K562 (cell line): Measurements from ENCODE around the gene DNAH3. TPM values are rescaled to one million over a fixed set of nuclear protein-coding genes. Genes with fewer than 3 reads are reported as not detected.

Experiments used
- C11orf30 ChIP-seq: fragments of 450-650 bp; IDR thresholded peaks from 2 replicates; pipeline ENCODE4 v1.6.1; 2016; ENCODE audit warnings: low read depth, mild to moderate bottlenecking
- FOXJ2 ChIP-seq: fragments of 200-800 bp; sonication (Bioruptor generic); IDR thresholded peaks from 2 replicates; pipeline ENCODE4 v1.6.1; 2016; ENCODE audit warnings: missing genetic modification characterization, missing compliant biosample characterization
- GATA2 ChIP-seq: sonication (generic); formaldehyde crosslinking; IDR thresholded peaks from 2 replicates; pipeline ENCODE4 v1.4.0; 2020; ENCODE audit warnings: mild to moderate bottlenecking, missing genetic modification reagents
- NFE2L1 ChIP-seq: fragments of 450-650 bp; IDR thresholded peaks from 2 replicates; pipeline ENCODE4 v1.6.1; 2016; ENCODE audit warnings: missing genetic modification characterization, low read depth, mild to moderate bottlenecking, missing compliant biosample characterization, moderate library complexity, borderline replicate concordance
- NR2C1 ChIP-seq, 2 experiments: fragments of 450-650 bp; IDR thresholded peaks; 2 replicates each; pipeline ENCODE4 v1.6.1; 2017; ENCODE audit warnings: mild to moderate bottlenecking in 2 of 2, antibody characterized with exemption in 1 of 2, inconsistent platforms in 1 of 2, missing compliant biosample characterization in 1 of 2, missing genetic modification characterization in 1 of 2
- RCOR1 ChIP-seq, 2 experiments: IDR thresholded peaks; 2 replicates each; pipeline ENCODE4 v1.6.1; 2012; ENCODE audit warnings: low read depth in 2 of 2, low read length in 2 of 2, borderline replicate concordance in 1 of 2, improper control_type of control experiment in 1 of 2
- SAFB2 ChIP-seq: fragments of 200-400 bp; formaldehyde crosslinking; IDR thresholded peaks from 2 replicates; pipeline ENCODE4 v1.6.1; 2018; ENCODE audit warnings: borderline replicate concordance, low read length, low read depth, moderate library complexity; ENCODE audit not compliant: severe bottlenecking
- STAT5B ChIP-seq: fragments of 250-450 bp; sonication (Bioruptor Pico); IDR thresholded peaks from 2 replicates; pipeline ENCODE4 v1.8.0; 2021; ENCODE audit warnings: mild to moderate bottlenecking, inconsistent platforms
- TRIM28 ChIP-seq: fragments of 450-650 bp; IDR thresholded peaks from 2 replicates; pipeline ENCODE4 v1.6.1; 2017
- USF2 ChIP-seq: sonication (generic); formaldehyde crosslinking; IDR thresholded peaks from 2 replicates; pipeline ENCODE4 v1.5.0; 2020; ENCODE audit warnings: missing genetic modification reagents
- ZBTB40 ChIP-seq, 2 experiments: fragments of 450-650 bp in 1 of 2; sonication (generic) in 1 of 2; formaldehyde crosslinking in 1 of 2; IDR thresholded peaks; 2 replicates each; pipeline versions ENCODE4 v1.7.1 to v1.9.0; 2016 to 2022; ENCODE audit warnings: inconsistent platforms in 1 of 2, mild to moderate bottlenecking in 1 of 2, missing genetic modification reagents in 1 of 2
- ZBTB49 ChIP-seq: sonication (generic); formaldehyde crosslinking; IDR thresholded peaks from 2 replicates; pipeline ENCODE4 v1.8.0; 2022; ENCODE audit warnings: missing genetic modification reagents, mild to moderate bottlenecking, borderline replicate concordance
- ZNF507 ChIP-seq: conservative IDR thresholded peaks from 2 replicates; pipeline ENCODE4 v1.6.1; 2017; ENCODE audit warnings: missing genetic modification characterization, missing compliant biosample characterization
- ZNF766 ChIP-seq: fragments of 200-800 bp; sonication (Bioruptor generic); conservative IDR thresholded peaks from 2 replicates; pipeline ENCODE4 v1.6.1; 2016; ENCODE audit warnings: missing genetic modification characterization, missing compliant biosample characterization
- polyA plus RNA-seq, 8 experiments: library from polyadenylated mRNA; depleted of rRNA in 4 of 8; stranded (reverse) in 5 of 8; unstranded in 3 of 8; fragments of >200 nt; fragmentation: Nextera tagmentation in 2 of 8; fragmentation: Illumina TruSeq in 1 of 8; extraction: Ambion mirVana in 2 of 8; extraction: Trizol in 1 of 8; gene quantifications; 2 replicates each; pipeline versions ENCODE4 v1.2.1 to v1.2.3, GENCODE V29; 2011 to 2014; ENCODE audit warnings: inconsistent platforms in 1 of 8, missing spikeins in 1 of 8
- total RNA-seq, 7 experiments: library from RNA; depleted of rRNA in 6 of 7; stranded (reverse); fragments of >200 nt in 6 of 7; fragmentation: Illumina TruSeq in 2 of 7; extraction: Trizol in 2 of 7; gene quantifications; 2 replicates each; pipeline versions ENCODE4 v1.2.1 to v1.2.3, GENCODE V29; 2011 to 2021; ENCODE audit warnings: low replicate concordance in 1 of 7

The DNAH3 gene
- total and polyA plus RNA-seq, 9 of the 15 experiments (the other 6 are each of a cell fraction or from before 2014, with no cell fraction given) = 0.32 to 0.84 (median 0.44) TPM

- TF ChIP-seq ZBTB40 (IDR thresholded peaks at IDR 0.05) (no peak), ZBTB40 (CRISPR knock-in tag; IDR thresholded peaks at IDR 0.05) (no peak), GATA2 (CRISPR knock-in tag) (no peak), ZNF507 (peak; percentile 83), NFE2L1 (tag) (peak; percentile 94), NR2C1 (IDR thresholded peaks at IDR 0.05) (peak; percentile 75), NR2C1 (tag; IDR thresholded peaks at IDR 0.05) (peak; percentile 98), SAFB2 (no peak), RCOR1 (IDR thresholded peaks at IDR 0.05; ENCODE audit: borderline replicate concordance in 1 of 2, low read depth in 2 of 2, low read length in 2 of 2) (peak in 1 of 2 experiments; percentile 56; a peak in 1 of 4 replicates), TRIM28 (no peak), STAT5B (peak; percentile 97), C11orf30 (no peak), ZBTB49 (CRISPR knock-in tag) (no peak), ZNF766 (CRISPR knock-in tag) (peak; percentile 100), USF2 (CRISPR knock-in tag) (no peak), FOXJ2 (peak; percentile 78)
These were observed 205.6 kb downstream of the DNAH3 start (continued) for GRCh38 chr16:20944861-20945574.
